ENCODE data around the gene YWHAE.

- TF ChIP-seq CTCF (IDR thresholded peaks at IDR 0.05) (no peak), E2F5 (CRISPR knock-in tag; IDR thresholded peaks at IDR 0.05) (no peak), HMGXB4 (CRISPR knock-in tag; IDR thresholded peaks at IDR 0.05) (no peak), ZNF232 (CRISPR knock-in tag; IDR thresholded peaks at IDR 0.05) (no peak), PRDM15 (CRISPR knock-in tag; IDR thresholded peaks at IDR 0.05) (no peak), ZNF121 (CRISPR knock-in tag; IDR thresholded peaks at IDR 0.05) (no peak), FOXJ3 (CRISPR knock-in tag; IDR thresholded peaks at IDR 0.05; ENCODE audit: borderline replicate concordance) (no peak)
Measured at GRCh38 chr17:1323336-1323735, 76.7 kb downstream of the YWHAE start.

Data from WTC11 (cell line).